Measurements from ENCODE around the gene SLC15A4. TPM values are rescaled to one million over a fixed set of nuclear protein-coding genes. Genes with fewer than 3 reads are reported as not detected.

The SLC15A4 gene
- total RNA-seq, 1 donor from 2014 or later: 29.3 TPM

DNA sequence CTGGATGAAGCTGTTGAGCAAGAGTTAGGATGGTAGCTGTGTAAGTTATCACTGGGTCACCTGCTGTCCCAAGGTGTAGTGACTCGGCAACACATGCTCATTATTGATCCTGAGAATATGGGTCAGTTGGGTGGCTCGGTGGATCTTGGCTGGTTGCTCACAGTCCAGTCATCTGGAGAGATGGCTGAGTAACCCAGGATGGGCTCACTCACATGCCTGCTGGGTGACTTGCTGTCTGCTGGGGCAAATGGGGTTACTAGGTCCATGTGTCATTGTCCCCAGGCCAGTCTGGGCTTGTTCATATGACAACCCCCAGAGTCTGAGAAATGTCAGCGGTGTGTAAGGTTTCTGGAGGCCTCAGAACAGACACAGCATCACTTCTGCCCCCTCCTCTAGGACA is 69.5 kb downstream of the SLC15A4 start:
- Mint-ChIP-seq H3K9me3 (ENCODE audit: unreplicated experiment) (peaks cover 9% of the 10 kb centered on the region), H3K4me1 (ENCODE audit: unreplicated experiment) (no peaks in the 10 kb centered on the region), H3K27ac (ENCODE audit: unreplicated experiment) (no peak overlapping the region), H3K27me3 (ENCODE audit: unreplicated experiment) (no peaks in the 10 kb centered on the region), H3K36me3 (ENCODE audit: unreplicated experiment) (no peaks in the 10 kb centered on the region), H3K4me3 (ENCODE audit: unreplicated experiment) (no peak overlapping the region)
- TF ChIP-seq, protein P1, sequence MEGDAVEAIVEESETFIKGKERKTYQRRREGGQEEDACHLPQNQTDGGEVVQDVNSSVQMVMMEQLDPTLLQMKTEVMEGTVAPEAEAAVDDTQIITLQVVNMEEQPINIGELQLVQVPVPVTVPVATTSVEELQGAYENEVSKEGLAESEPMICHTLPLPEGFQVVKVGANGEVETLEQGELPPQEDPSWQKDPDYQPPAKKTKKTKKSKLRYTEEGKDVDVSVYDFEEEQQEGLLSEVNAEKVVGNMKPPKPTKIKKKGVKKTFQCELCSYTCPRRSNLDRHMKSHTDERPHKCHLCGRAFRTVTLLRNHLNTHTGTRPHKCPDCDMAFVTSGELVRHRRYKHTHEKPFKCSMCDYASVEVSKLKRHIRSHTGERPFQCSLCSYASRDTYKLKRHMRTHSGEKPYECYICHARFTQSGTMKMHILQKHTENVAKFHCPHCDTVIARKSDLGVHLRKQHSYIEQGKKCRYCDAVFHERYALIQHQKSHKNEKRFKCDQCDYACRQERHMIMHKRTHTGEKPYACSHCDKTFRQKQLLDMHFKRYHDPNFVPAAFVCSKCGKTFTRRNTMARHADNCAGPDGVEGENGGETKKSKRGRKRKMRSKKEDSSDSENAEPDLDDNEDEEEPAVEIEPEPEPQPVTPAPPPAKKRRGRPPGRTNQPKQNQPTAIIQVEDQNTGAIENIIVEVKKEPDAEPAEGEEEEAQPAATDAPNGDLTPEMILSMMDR (IDR thresholded peaks at IDR 0.05): no peak
- DNase-seq (ENCODE audit: extremely low spot score, unreplicated experiment): no peak

DNA sequence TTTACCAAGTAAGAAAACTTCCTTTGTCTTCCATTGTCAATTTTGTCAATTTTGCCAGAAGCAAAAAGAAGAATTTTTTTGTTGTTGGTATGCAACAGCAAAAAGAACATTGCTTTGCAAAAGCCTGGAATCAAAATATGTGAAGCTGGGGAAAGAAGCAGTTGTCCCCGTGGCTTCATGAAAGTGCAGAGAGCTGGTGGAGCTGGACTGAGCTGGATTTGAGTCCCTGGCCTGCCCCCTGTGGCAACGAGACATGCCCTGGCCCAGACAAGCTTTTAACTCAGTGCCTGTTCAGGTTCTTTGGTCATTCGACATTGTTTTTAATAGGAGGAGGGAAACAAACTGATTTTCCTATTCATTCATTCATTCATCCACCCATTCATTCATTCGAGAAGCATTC is 70.3 kb downstream of the SLC15A4 start:
- peaks cover 9% of the 10 kb centered on the region for H3K9me3 Mint-ChIP-seq (ENCODE audit: unreplicated experiment)
- no peaks in the 10 kb centered on the region for H3K4me1 Mint-ChIP-seq (ENCODE audit: unreplicated experiment)
- no peak overlapping the region for H3K27ac Mint-ChIP-seq (ENCODE audit: unreplicated experiment)
- TF ChIP-seq, protein P1 (IDR thresholded peaks at IDR 0.05): no peak
- no peaks in the 10 kb centered on the region for H3K27me3 Mint-ChIP-seq (ENCODE audit: unreplicated experiment)
- DNase-seq (ENCODE audit: extremely low spot score, unreplicated experiment): no peak
- no peak overlapping the region for H3K4me3 Mint-ChIP-seq (ENCODE audit: unreplicated experiment)
- H3K36me3 Mint-ChIP-seq (ENCODE audit: unreplicated experiment): no peaks in the 10 kb centered on the region

DNA sequence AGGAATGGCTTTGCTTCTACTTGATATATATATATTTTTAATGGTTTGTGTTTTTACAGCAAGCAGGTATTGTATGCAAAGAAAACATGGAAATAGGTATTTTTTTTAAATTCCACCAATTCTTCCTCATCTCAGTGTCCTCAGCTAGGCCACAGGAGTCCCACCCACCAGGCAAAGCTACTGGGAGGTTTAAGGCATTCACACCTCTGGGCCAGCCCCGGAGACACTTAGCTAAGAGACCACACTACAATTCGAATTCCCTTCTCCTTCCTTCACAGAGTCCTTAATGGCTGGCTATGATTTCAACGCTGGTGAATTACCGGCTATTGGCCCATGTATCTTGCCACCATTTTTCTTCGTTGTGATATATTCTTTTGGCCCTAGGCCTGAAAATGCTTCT is 71.4 kb downstream of the SLC15A4 start:
- no peak overlapping the region for H3K4me3 Mint-ChIP-seq (ENCODE audit: unreplicated experiment)
- no peaks in the 10 kb centered on the region for H3K27me3 Mint-ChIP-seq (ENCODE audit: unreplicated experiment)
- TF ChIP-seq, protein P1 (IDR thresholded peaks at IDR 0.05): no peak
- H3K4me1 Mint-ChIP-seq (ENCODE audit: unreplicated experiment): no peaks in the 10 kb centered on the region
- no peak overlapping the region for H3K27ac Mint-ChIP-seq (ENCODE audit: unreplicated experiment)
- H3K36me3 Mint-ChIP-seq (ENCODE audit: unreplicated experiment): no peaks in the 10 kb centered on the region
- no peak for DNase-seq (ENCODE audit: extremely low spot score, unreplicated experiment)
- H3K9me3 Mint-ChIP-seq (ENCODE audit: unreplicated experiment): peaks cover 9% of the 10 kb centered on the region

DNA sequence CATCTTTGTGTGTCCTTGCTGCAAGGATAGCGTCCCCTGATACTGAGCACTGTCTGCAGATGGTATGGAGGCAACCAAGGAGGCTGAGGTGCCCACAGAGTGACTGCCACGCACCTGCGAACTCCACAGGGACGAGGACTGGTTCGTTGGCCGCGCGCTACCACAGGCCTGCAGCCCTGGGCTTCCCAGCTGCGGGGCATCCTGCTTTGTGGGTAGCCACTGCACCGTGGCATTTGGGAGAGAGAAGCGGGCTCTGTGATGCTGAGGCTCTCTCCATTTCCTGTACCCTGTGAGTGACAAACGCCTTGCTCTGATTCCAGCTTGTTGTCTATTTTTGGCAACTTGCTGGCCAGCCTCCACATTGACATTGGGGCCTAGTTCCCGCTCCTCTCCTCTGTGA is 76.3 kb downstream of the SLC15A4 start:
- no peak for DNase-seq (ENCODE audit: extremely low spot score, unreplicated experiment)
- Mint-ChIP-seq H3K9me3 (ENCODE audit: unreplicated experiment) (peaks cover 4% of the 10 kb centered on the region), H3K36me3 (ENCODE audit: unreplicated experiment) (no peaks in the 10 kb centered on the region), H3K4me3 (ENCODE audit: unreplicated experiment) (no peak overlapping the region), H3K4me1 (ENCODE audit: unreplicated experiment) (no peaks in the 10 kb centered on the region), H3K27me3 (ENCODE audit: unreplicated experiment) (no peaks in the 10 kb centered on the region), H3K27ac (ENCODE audit: unreplicated experiment) (no peak overlapping the region)
- TF ChIP-seq, protein P1 (IDR thresholded peaks at IDR 0.05): no peak

DNA sequence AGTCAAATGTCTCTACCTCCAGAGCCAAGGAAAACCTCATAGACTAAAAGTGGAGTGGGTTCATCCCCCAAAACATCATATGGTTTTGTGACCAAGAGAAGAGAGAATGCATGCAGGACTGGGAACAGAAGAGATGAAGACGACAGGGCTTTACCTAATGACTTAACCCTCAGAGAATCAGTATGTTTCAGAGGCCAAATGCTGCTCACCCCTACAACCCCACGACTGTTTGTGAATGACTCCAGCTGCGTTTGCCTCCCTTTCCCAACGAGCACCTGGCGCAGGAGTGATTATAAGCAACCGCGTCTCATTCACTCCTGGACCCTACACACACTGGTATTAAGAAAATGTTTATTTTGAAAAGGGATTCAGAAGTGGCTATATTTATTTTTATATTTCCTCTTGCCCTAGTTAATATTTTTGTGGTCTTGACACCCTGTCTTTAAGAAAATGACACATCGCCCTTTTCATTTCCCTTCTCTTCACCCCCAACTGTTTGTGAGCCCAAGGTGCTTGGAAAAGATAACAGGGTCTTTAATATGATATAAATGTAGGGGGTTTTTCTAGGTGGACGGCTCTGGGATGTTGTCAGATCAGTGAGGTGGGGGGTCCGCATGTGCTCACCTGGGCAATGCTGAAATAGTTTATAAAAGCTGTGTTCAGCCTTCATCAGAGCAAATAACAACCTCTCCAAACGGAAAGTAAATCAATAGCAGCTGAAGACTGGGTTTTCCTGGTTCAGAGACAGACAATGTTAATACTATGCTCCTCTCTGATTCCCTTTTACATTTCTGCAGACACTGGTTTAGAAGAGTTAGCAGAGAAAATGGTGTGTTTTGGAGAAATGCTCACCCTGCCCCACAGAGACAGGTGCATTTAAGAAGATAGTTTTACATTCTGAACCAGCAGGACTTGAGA is 77.7 kb downstream of the SLC15A4 start:
- no peak overlapping the region for H3K4me3 Mint-ChIP-seq (ENCODE audit: unreplicated experiment)
- no peak overlapping the region for H3K27ac Mint-ChIP-seq (ENCODE audit: unreplicated experiment)
- no peaks in the 10 kb centered on the region for H3K27me3 Mint-ChIP-seq (ENCODE audit: unreplicated experiment)
- TF ChIP-seq, protein P1 (IDR thresholded peaks at IDR 0.05): no peak
- no peaks in the 10 kb centered on the region for H3K4me1 Mint-ChIP-seq (ENCODE audit: unreplicated experiment)
- no peak for DNase-seq (ENCODE audit: extremely low spot score, unreplicated experiment)
- peaks cover 9% of the 10 kb centered on the region for H3K9me3 Mint-ChIP-seq (ENCODE audit: unreplicated experiment)
- H3K36me3 Mint-ChIP-seq (ENCODE audit: unreplicated experiment): no peaks in the 10 kb centered on the region
